Progenitor cell of endocrine pancreas (in vitro differentiated cells): ENCODE data around the gene RPL13. TPM values are rescaled to one million over a fixed set of nuclear protein-coding genes. Genes with fewer than 3 reads are reported as not detected.

Source experiments
- DNase-seq: peaks from one replicate; pipeline ENCODE4 v3.0.0; 2021; ENCODE audit warnings: low spot score; ENCODE audit not compliant: unreplicated experiment
- H3K27ac Mint-ChIP-seq: 2 replicates; pipeline ENCODE4 v1.8.0; 2021; ENCODE audit warnings: mild to moderate bottlenecking, moderate library complexity, mixed read lengths
- H3K27me3 Mint-ChIP-seq: 2 replicates; pipeline ENCODE4 v1.8.0; 2021; ENCODE audit warnings: mixed read lengths
- H3K36me3 Mint-ChIP-seq: 2 replicates; pipeline ENCODE4 v1.8.0; 2022; ENCODE audit warnings: mixed read lengths; ENCODE audit not compliant: insufficient read depth
- H3K4me1 Mint-ChIP-seq: 2 replicates; pipeline ENCODE4 v1.8.0; 2021; ENCODE audit warnings: low read depth, mixed read lengths
- H3K4me3 Mint-ChIP-seq: 2 replicates; pipeline ENCODE4 v1.8.0; 2021; ENCODE audit warnings: low read depth, mild to moderate bottlenecking, moderate library complexity, mixed read lengths
- H3K9me3 Mint-ChIP-seq: 2 replicates; pipeline ENCODE4 v1.8.0; 2021; ENCODE audit warnings: low read depth, mixed read lengths
- total RNA-seq: library from RNA; stranded (reverse); gene quantifications from 2 replicates; pipeline ENCODE4 v1.2.1, GENCODE V29; 2021
- TF ChIP-seq, protein P1 (sequence below): fragments of 200-600 bp; sonication (generic); IDR thresholded peaks from one replicate; pipeline ENCODE4 v1.5.0; 2021; ENCODE audit warnings: antibody characterized with exemption, mild to moderate bottlenecking; ENCODE audit not compliant: unreplicated experiment

RPL13 gene
- total RNA-seq, 1 donor from 2014 or later: 1,643 TPM

DNA sequence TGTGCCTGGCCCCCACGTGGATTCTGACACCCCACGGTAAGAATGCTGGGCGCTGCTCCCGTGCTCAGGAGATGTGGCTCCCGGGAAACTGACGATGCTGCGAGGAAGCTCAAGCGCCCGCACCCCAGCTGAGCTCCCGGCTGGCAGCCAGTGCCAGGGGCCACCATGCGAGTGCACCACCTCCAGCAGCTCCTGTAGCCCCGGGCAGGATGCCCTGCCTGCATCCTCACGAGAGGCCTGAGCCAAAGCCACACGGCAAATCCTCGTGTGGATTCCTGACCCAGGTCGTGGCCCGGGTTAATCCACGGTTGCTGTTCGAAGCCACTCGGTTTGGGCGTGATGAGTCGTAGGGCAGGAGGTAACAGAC lies 41.4 kb downstream of the RPL13 start:
- H3K27me3 Mint-ChIP-seq: peaks cover 4% of the 10 kb centered on the region
- no peak for DNase-seq
- no peak overlapping the region for H3K4me3 Mint-ChIP-seq
- no peak overlapping the region for H3K27ac Mint-ChIP-seq
- H3K36me3 Mint-ChIP-seq: no peaks in the 10 kb centered on the region
- H3K9me3 Mint-ChIP-seq: no peaks in the 10 kb centered on the region
- TF ChIP-seq, protein P1, sequence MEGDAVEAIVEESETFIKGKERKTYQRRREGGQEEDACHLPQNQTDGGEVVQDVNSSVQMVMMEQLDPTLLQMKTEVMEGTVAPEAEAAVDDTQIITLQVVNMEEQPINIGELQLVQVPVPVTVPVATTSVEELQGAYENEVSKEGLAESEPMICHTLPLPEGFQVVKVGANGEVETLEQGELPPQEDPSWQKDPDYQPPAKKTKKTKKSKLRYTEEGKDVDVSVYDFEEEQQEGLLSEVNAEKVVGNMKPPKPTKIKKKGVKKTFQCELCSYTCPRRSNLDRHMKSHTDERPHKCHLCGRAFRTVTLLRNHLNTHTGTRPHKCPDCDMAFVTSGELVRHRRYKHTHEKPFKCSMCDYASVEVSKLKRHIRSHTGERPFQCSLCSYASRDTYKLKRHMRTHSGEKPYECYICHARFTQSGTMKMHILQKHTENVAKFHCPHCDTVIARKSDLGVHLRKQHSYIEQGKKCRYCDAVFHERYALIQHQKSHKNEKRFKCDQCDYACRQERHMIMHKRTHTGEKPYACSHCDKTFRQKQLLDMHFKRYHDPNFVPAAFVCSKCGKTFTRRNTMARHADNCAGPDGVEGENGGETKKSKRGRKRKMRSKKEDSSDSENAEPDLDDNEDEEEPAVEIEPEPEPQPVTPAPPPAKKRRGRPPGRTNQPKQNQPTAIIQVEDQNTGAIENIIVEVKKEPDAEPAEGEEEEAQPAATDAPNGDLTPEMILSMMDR: no peak
- peaks cover 2% of the 10 kb centered on the region for H3K4me1 Mint-ChIP-seq

DNA sequence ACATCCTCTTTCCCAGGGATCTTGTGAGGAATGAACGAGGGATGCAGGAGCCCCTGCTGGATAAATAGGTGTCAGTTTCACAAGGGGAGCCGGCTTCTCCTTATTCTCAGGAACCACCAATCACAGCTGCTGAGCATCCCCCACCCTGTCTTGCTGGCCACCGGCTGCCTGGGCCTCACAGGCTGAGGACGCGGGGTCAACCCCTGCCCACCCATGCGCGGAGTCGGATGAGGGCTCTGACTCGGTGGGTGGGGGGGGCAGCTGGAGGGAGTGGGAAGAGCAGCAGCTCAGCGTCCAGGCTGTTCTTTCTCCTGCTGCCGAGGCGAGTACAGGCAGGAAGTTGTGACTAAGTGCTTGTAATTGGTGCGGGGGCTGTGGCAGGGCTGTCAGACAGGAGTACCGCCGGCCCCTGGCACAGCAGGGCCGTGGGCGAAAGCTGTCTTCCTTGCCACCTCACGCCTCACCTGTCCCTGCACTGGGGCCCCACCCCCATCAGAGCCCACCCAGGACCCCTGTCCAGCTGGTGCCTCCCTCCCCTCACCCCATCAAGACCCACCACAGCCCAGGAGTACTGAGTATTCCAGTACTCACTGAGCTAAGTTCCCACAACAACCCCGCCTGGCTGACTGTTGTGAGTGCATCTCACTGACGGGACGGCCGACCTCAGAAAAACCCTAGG lies 41.9 kb downstream of the RPL13 start:
- no peaks in the 10 kb centered on the region for H3K36me3 Mint-ChIP-seq
- H3K27ac Mint-ChIP-seq: no peak overlapping the region

DNA sequence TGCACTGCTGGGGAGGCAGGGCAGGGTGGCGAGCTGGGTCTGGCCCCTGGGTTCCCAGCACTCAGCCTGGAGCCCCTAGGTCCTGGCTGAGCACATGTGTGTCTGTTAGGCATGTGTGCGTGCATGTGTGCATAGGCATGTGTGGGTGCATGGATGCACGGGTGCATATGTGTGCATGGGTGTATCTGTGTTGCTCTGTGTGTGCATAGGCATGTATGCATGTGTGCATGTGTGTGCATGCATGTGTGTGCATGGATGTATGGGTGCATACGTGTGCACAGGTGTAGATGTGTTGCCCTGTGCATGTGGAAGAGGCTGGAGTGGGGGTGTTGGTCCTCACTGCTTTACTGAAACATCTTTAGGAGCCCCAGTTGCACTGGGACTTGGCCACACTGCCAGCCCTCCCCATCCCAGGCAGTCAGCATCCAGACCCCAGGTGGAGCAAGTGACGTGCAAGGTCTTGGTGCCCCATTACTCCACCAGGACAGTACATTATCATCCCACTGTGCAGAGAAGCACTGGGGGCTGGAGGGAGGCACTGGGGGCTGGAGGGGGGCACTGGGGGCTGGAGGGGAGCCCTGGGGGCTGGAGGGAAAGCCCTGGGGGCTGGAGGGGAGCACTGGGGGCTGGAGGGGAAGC lies 42.6 kb downstream of the RPL13 start:
- H3K27ac Mint-ChIP-seq: no peak overlapping the region

More for the DNA sequence above, 41.9 kb downstream of the RPL13 start:
- Mint-ChIP-seq H3K4me3 (no peak overlapping the region), H3K9me3 (no peaks in the 10 kb centered on the region), H3K4me1 (peaks cover 2% of the 10 kb centered on the region), H3K27me3 (peaks cover 4% of the 10 kb centered on the region)
- no peak for DNase-seq
- TF ChIP-seq, protein P1: no peak

DNA sequence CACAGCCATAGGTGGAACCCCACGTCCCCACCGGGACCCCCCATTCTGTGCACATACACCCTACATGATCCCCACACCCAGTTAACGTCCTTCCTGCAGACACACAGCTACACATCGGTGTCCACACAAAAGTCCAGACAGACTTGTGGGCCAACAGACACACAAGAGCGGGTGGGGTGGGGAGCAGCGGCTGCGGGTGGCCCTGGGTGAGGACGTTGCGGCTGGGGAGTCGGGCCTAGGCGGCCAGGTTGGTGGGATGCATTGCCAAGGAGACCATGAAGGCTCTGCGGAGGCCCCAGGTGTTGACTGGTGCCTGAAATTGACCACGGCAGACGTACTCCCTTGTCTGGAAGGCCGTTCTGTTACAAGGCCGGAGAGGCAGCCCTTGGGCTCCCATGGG lies 44.3 kb downstream of the RPL13 start:
- Mint-ChIP-seq H3K27ac (no peak overlapping the region), H3K27me3 (peaks cover 4% of the 10 kb centered on the region), H3K36me3 (no peaks in the 10 kb centered on the region), H3K4me1 (peaks cover 11% of the 10 kb centered on the region), H3K4me3 (no peak overlapping the region), H3K9me3 (no peaks in the 10 kb centered on the region)
- TF ChIP-seq, protein P1: no peak
- DNase-seq: no peak

More for the DNA sequence above, 42.6 kb downstream of the RPL13 start:
- Mint-ChIP-seq H3K9me3 (no peaks in the 10 kb centered on the region), H3K4me1 (peaks cover 6% of the 10 kb centered on the region), H3K36me3 (no peaks in the 10 kb centered on the region), H3K4me3 (no peak overlapping the region), H3K27me3 (peaks cover 4% of the 10 kb centered on the region)
- TF ChIP-seq, protein P1: no peak
- DNase-seq: no peak

DNA sequence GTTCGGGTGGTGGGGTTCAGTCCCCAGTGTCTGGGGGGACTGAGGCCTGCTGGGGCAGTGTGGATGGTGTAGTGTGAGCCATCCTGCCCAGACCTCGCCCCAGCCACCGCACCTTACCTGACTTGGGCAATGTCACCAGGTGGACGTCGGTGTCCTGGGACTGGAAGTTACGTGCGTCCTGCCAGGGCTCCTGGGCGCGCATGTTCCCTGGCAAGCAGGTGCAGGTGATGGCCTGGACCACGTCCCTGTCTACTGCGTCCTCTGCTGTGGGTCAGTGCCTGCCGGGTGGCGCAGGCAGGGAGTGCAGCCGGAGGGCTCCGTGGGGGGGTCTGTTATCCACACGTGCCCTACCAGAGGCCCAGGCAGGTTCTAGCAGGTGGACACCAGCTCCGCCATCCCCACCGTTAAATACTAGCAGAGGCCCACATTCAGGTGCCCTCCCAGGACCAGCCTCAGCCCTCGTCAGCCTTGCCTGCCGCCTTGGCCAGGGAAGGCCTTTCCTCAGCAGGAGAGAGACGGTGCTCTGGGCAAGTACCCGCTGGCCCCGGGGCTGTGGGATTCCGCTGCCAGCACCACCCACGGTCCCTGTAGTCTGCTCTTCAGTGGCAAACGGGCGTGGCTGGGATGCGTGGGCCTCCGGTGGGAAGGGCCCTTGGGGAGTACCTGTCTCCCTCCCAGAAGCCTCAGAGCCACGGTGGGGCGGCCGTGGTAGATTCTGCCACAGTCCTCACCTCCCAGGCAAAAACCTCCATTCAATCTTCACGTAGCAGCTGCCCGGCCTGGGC lies 44.9 kb downstream of the RPL13 start:
- H3K4me3 Mint-ChIP-seq: no peak overlapping the region
- TF ChIP-seq, protein P1: no peak
- peaks cover 11% of the 10 kb centered on the region for H3K4me1 Mint-ChIP-seq

More for the DNA sequence above, 44.9 kb downstream of the RPL13 start:
- peaks cover 4% of the 10 kb centered on the region for H3K27me3 Mint-ChIP-seq
- no peaks in the 10 kb centered on the region for H3K9me3 Mint-ChIP-seq
- DNase-seq: no peak
- H3K36me3 Mint-ChIP-seq: no peaks in the 10 kb centered on the region
- H3K27ac Mint-ChIP-seq: no peak overlapping the region
